CD14-positive monocyte (primary cell): ENCODE data around the gene EIF4B. TPM values are rescaled to one million over a fixed set of nuclear protein-coding genes. Genes with fewer than 3 reads are reported as not detected.

Experiments used
- DNase-seq, 3 donors: peaks; one replicate each; pipeline ENCODE4 v3.0.0-alpha.2; 2011 to 2022
- H2AFZ ChIP-seq: 2 replicates; pipeline ENCODE4 v1.6.0; 2012; ENCODE audit warnings: mild to moderate bottlenecking, low read depth, low read length, inconsistent platforms; ENCODE audit not compliant: insufficient read depth, poor library complexity, severe bottlenecking
- H3K27ac ChIP-seq, 2 donors: 1 replicate in 1 of 2; 2 replicates in 1 of 2; pipeline ENCODE4 v1.5.1; 2012 to 2013; ENCODE audit warnings: low read length in 2 of 2, control low read depth in 1 of 2, inconsistent platforms in 1 of 2, low read depth in 1 of 2, mild to moderate bottlenecking in 1 of 2
- H3K27me3 ChIP-seq, 2 donors: one replicate each; pipeline versions ENCODE4 v1.6.0 to v1.6.1; 2011 to 2013; ENCODE audit warnings: low read length in 2 of 2; ENCODE audit not compliant: control insufficient read depth in 2 of 2, insufficient read depth in 2 of 2
- H3K36me3 ChIP-seq, 2 donors: replicated peaks in 1 of 2; 1 replicate in 1 of 2; 2 replicates in 1 of 2; pipeline versions ENCODE4 v1.5.1 to v1.6.1; 2012 to 2013; ENCODE audit warnings: low read length in 2 of 2, control low read depth in 1 of 2, inconsistent platforms in 1 of 2, mild to moderate bottlenecking in 1 of 2; ENCODE audit not compliant: insufficient read depth in 2 of 2, control insufficient read depth in 1 of 2
- H3K4me1 ChIP-seq, 2 donors: 1 replicate in 1 of 2; 2 replicates in 1 of 2; pipeline versions ENCODE4 v1.5.1 to v1.6.1; 2012 to 2013; ENCODE audit warnings: low read length in 2 of 2, control low read depth in 1 of 2, inconsistent platforms in 1 of 2, mild to moderate bottlenecking in 1 of 2, moderate library complexity in 1 of 2; ENCODE audit not compliant: insufficient read depth in 2 of 2, control insufficient read depth in 1 of 2
- H3K4me2 ChIP-seq: replicated peaks from 2 replicates; pipeline ENCODE3; 2012; ENCODE audit warnings: low read length, moderate library complexity, mild to moderate bottlenecking; ENCODE audit not compliant: poor library complexity, severe bottlenecking; ENCODE audit errors: extremely low read depth
- H3K4me3 ChIP-seq, 3 experiments: fragments of 200-600 bp in 1 of 3; sonication (generic) in 1 of 3; replicated peaks in 1 of 3; 1 replicate in 2 of 3; 2 replicates in 1 of 3; pipeline ENCODE4 v1.5.1; 2011 to 2013; ENCODE audit warnings: low read length in 3 of 3, mild to moderate bottlenecking in 3 of 3, control low read depth in 2 of 3, low read depth in 2 of 3, inconsistent platforms in 1 of 3, moderate library complexity in 1 of 3
- H3K79me2 ChIP-seq: 2 replicates; pipeline ENCODE4 v1.6.0; 2012; ENCODE audit warnings: mild to moderate bottlenecking, control low read depth, inconsistent platforms, low read length, moderate library complexity; ENCODE audit not compliant: insufficient read depth
- H3K9ac ChIP-seq: 2 replicates; pipeline ENCODE4 v1.6.0; 2017; ENCODE audit warnings: low read length, mild to moderate bottlenecking; ENCODE audit not compliant: insufficient read depth, poor library complexity, severe bottlenecking
- H3K9me3 ChIP-seq, 2 donors: replicated peaks in 1 of 2; 1 replicate in 1 of 2; 2 replicates in 1 of 2; pipeline versions ENCODE4 v1.5.1 to v1.6.1; 2012 to 2013; ENCODE audit warnings: low read length in 2 of 2, control low read depth in 1 of 2; ENCODE audit not compliant: control insufficient read depth in 1 of 2, insufficient read depth in 1 of 2
- H4K20me1 ChIP-seq: 2 replicates; pipeline ENCODE4 v1.6.0; 2012; ENCODE audit warnings: mild to moderate bottlenecking, low read length, control low read depth, moderate library complexity; ENCODE audit not compliant: insufficient read depth
- H3K27ac Mint-ChIP-seq, 7 donors: one replicate each; pipeline ENCODE4 v1.8.0; 2020; ENCODE audit warnings: mild to moderate bottlenecking in 7 of 7, mixed read lengths in 7 of 7, moderate library complexity in 6 of 7, inconsistent platforms in 2 of 7
- H3K27me3 Mint-ChIP-seq, 3 donors: one replicate each; pipeline ENCODE4 v1.8.0; 2021 to 2022; ENCODE audit warnings: low read depth in 3 of 3, mild to moderate bottlenecking in 3 of 3, mixed read lengths in 3 of 3, moderate library complexity in 3 of 3, inconsistent platforms in 1 of 3
- H3K36me3 Mint-ChIP-seq, 2 donors: one replicate each; pipeline ENCODE4 v1.8.0; 2020; ENCODE audit warnings: mixed read lengths in 2 of 2, inconsistent platforms in 1 of 2, mild to moderate bottlenecking in 1 of 2
- H3K4me1 Mint-ChIP-seq: one replicate; pipeline ENCODE4 v1.8.0; 2020; ENCODE audit warnings: mild to moderate bottlenecking, mixed read lengths
- H3K4me3 Mint-ChIP-seq, 2 donors: one replicate each; pipeline ENCODE4 v1.8.0; 2020; ENCODE audit warnings: mild to moderate bottlenecking in 2 of 2, mixed read lengths in 2 of 2, moderate library complexity in 1 of 2
- H3K9me3 Mint-ChIP-seq, 7 donors: one replicate each; pipeline ENCODE4 v1.8.0; 2020 to 2022; ENCODE audit warnings: mixed read lengths in 7 of 7, mild to moderate bottlenecking in 6 of 7, moderate library complexity in 6 of 7, inconsistent platforms in 2 of 7
- CTCF ChIP-seq: fragments of 200-600 bp; IDR thresholded peaks from one replicate; pipeline ENCODE4 v1.8.0; 2022; ENCODE audit warnings: antibody characterized with exemption, mild to moderate bottlenecking
- WGBS: methylation state at CpG from one replicate; pipeline ENCODE4 v1.1.5; 2013; ENCODE audit warnings: missing lambda C conversion rate; ENCODE audit not compliant: insufficient coverage; 5-methylcytosine and 5-hydroxymethylcytosine counted together
- intact Hi-C, 2 donors: fragments of 100-400 bp; cut with micrococcal nuclease; formaldehyde crosslinking; loops; one replicate each; pipeline versions ENCODE4 v1.15.0 to v1.15.1; 2023
- polyA plus RNA-seq, 3 donors: library from polyadenylated mRNA; depleted of rRNA in 1 of 3; unstranded in 2 of 3; stranded (reverse) in 1 of 3; fragments of 300-500 nt in 2 of 3; fragments of >200 nt in 1 of 3; fragmentation: Illumina TruSeq in 2 of 3; gene quantifications; 1 replicate in 2 of 3; 2 replicates in 1 of 3; pipeline ENCODE4 v1.2.3, GENCODE V29; 2012 to 2021

Gene EIF4B
- polyA plus RNA-seq, 3 donors = 41.2 to 185 (median 58.6) TPM

- peak; percentile 97 for TF ChIP-seq CTCF
- Mint-ChIP-seq H3K9me3 (no peaks in the 10 kb centered on the region), H3K27ac (peak overlapping the region in 3 of 7 donors; percentile 38 to 77 (median 42)), H3K4me1 (peaks cover 1% of the 10 kb centered on the region), H3K4me3 (no peak overlapping the region), H3K27me3 (peaks cover 5 to 13% (median 13%) of the 10 kb centered on the region in 3 donors), H3K36me3 (no peaks in the 10 kb centered on the region)
- Histone ChIP-seq H3K9ac (no peak overlapping the region), H3K4me1 (no peaks in the 10 kb centered on the region), H2AFZ (no peak overlapping the region), H3K4me3 (no peak overlapping the region), H3K27ac (no peak overlapping the region), H3K9me3 (no peaks in the 10 kb centered on the region), H3K4me2 (no peak overlapping the region), H3K36me3 (no peaks in the 10 kb centered on the region), H3K27me3 (peaks cover 0 to 2% of the 10 kb centered on the region in 2 donors), H3K79me2 (no peaks in the 10 kb centered on the region), H4K20me1 (no peaks in the 10 kb centered on the region)
- WGBS = 19% methylated on average over 10 of the region's 13 CpGs
- intact Hi-C loops = loop anchor here (2.0 to 5.0 kb wide), 2 partner anchors 96 to 609 kb away; no protein-coding TSS in a partner anchor
- DNase-seq = peak; percentile 81 to 91 (median 87)
Measured at GRCh38 chr12:52980650-52981423, 25.4 kb upstream of the EIF4B start.

DNA sequence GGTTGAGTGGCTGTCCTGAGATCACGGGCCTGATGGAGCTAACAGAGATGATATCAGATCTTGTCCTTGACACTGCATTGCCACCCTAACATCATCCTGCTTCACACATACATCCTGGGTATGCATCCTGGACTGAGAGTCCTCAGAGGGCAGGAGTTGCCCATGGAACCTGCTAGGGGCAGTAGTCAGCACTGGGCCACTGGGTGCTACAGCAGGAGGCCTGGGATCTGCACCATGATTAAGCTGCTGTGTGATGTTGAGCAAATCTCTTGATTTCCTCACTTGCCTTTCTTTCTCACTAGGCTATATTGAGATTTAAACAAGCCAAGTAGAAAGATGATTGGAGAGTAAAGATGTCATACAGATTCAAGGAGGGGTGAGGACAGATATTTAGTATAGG lies 22.1 kb upstream of the EIF4B start:
- no peak for DNase-seq
- Mint-ChIP-seq H3K9me3 (no peaks in the 10 kb centered on the region), H3K27ac (no peak overlapping the region), H3K4me1 (peaks cover 1% of the 10 kb centered on the region), H3K36me3 (no peaks in the 10 kb centered on the region), H3K4me3 (no peak overlapping the region), H3K27me3 (peaks cover 3 to 5% (median 4%) of the 10 kb centered on the region in 3 donors)
- peaks cover 0 to 2% of the 10 kb centered on the region in 2 donors for H3K27me3 ChIP-seq
- no peak overlapping the region for H3K9ac ChIP-seq
- intact Hi-C loops = loop anchor here in 1 of 2 donors (5.0 kb wide), 1 partner anchor 612 kb away; no protein-coding TSS in a partner anchor
- no peak overlapping the region for H3K4me2 ChIP-seq
- H2AFZ ChIP-seq = no peak overlapping the region
- no peaks in the 10 kb centered on the region for H4K20me1 ChIP-seq
- no CpG with 5 or more reads among the region's 1 CpG for WGBS
- TF ChIP-seq CTCF = no peak
- no peaks in the 10 kb centered on the region for H3K79me2 ChIP-seq
- no peak overlapping the region for H3K27ac ChIP-seq
- no peaks in the 10 kb centered on the region for H3K9me3 ChIP-seq
- no peaks in the 10 kb centered on the region for H3K4me1 ChIP-seq
- no peaks in the 10 kb centered on the region for H3K36me3 ChIP-seq
- no peak overlapping the region for H3K4me3 ChIP-seq
